SK-N-SH treated with all-trans-retinoic acid at 6 μM for 48 hours (cell line): Measurements from ENCODE around the gene UCN.

Source experiments
- ARNTL ChIP-seq: fragments of 450-650 bp; formaldehyde crosslinking; IDR thresholded peaks from 2 replicates; pipeline ENCODE4 v1.5.0; 2020; ENCODE audit warnings: low read depth, mild to moderate bottlenecking, moderate library complexity, borderline replicate concordance
- CREB5 ChIP-seq: fragments of 250-450 bp; sonication (Bioruptor Pico); IDR thresholded peaks from 2 replicates; pipeline ENCODE4 v1.5.1; 2020; ENCODE audit warnings: low read depth, mild to moderate bottlenecking, moderate library complexity
- ESRRG ChIP-seq: fragments of 250-450 bp; sonication (Bioruptor Pico); IDR thresholded peaks from 2 replicates; pipeline ENCODE4 v1.6.1; 2021; ENCODE audit warnings: mild to moderate bottlenecking
- PATZ1 ChIP-seq: fragments of 250-450 bp; sonication (Bioruptor Pico); IDR thresholded peaks from 2 replicates; pipeline ENCODE4 v1.8.0; 2020; ENCODE audit warnings: mild to moderate bottlenecking, moderate library complexity, borderline replicate concordance
- TCF4 ChIP-seq: fragments of 250-450 bp; sonication (Bioruptor Pico); IDR thresholded peaks from 2 replicates; pipeline ENCODE4 v1.8.0; 2021; ENCODE audit warnings: mild to moderate bottlenecking, moderate library complexity, borderline replicate concordance
- TOX ChIP-seq: fragments of 250-450 bp; sonication (Bioruptor Pico); IDR thresholded peaks from 2 replicates; pipeline ENCODE4 v1.8.0; 2021; ENCODE audit warnings: mild to moderate bottlenecking, moderate library complexity, borderline replicate concordance
- ZFP3 ChIP-seq: fragments of 250-450 bp; sonication (Bioruptor Pico); IDR thresholded peaks from 2 replicates; pipeline ENCODE4 v1.5.0; 2020; ENCODE audit warnings: mild to moderate bottlenecking, moderate library complexity
- ZFP30 ChIP-seq: fragments of 450-650 bp; formaldehyde crosslinking; IDR thresholded peaks from 2 replicates; pipeline ENCODE4 v1.5.0; 2022; ENCODE audit warnings: mild to moderate bottlenecking, moderate library complexity
- ZNF565 ChIP-seq: fragments of 450-650 bp; formaldehyde crosslinking; conservative IDR thresholded peaks from 2 replicates; pipeline ENCODE4 v1.5.0; 2020; ENCODE audit warnings: low read depth, mild to moderate bottlenecking, moderate library complexity

- TF ChIP-seq ZFP30 (CRISPR knock-in tag) = no peak
- no peak for TF ChIP-seq TOX
- TF ChIP-seq ESRRG = no peak
- TF ChIP-seq CREB5 (CRISPR knock-in tag) = no peak
- no peak for TF ChIP-seq TCF4 (CRISPR knock-in tag)
- TF ChIP-seq PATZ1 (CRISPR knock-in tag) = peak; percentile 68; the same call in 1 of the 2 replicates
- no peak for TF ChIP-seq ZNF565 (CRISPR knock-in tag)
- TF ChIP-seq ARNTL (CRISPR knock-in tag) = peak; percentile 77; the same call in 1 of the 2 replicates
- TF ChIP-seq ZFP3 (CRISPR knock-in tag) = no peak
Measured at GRCh38 chr2:27264753-27265535, 43.3 kb downstream of the UCN start.
